Heart right ventricle (tissue), 16 donors: ENCODE results near the gene SPIN4. TPM values are rescaled to one million over a fixed set of nuclear protein-coding genes. Genes with fewer than 3 reads are reported as not detected.
"Not testable (repeated sequence)": the region's sequence is repeated elsewhere in the genome, so short reads cannot be mapped to it uniquely, and the experiment has no call there.

ENCODE experiments used
- ATAC-seq, 8 donors: fragments of 200-7000 bp; cut with Tn5 transposase; one replicate each; pipeline ENCODE4 v1.9.1; 2020; ENCODE audit warnings: mild to moderate bottlenecking in 8 of 8, moderate library complexity in 8 of 8, moderate number of reproducible peaks in 1 of 8
- DNase-seq, 2 donors: peaks; one replicate each; pipeline ENCODE4 v3.0.0-alpha.2; 2020
- H3K27ac ChIP-seq, 10 donors: fragments of 200-600 bp; sonication (generic) in 2 of 10; one replicate each; pipeline versions ENCODE4 v1.5.0 to v1.8.0; 2020 to 2022; ENCODE audit warnings: mild to moderate bottlenecking in 3 of 10
- H3K27me3 ChIP-seq, 7 donors: fragments of 200-600 bp; one replicate each; pipeline ENCODE4 v1.8.0; 2021 to 2022; ENCODE audit warnings: mild to moderate bottlenecking in 2 of 7
- H3K36me3 ChIP-seq, 9 donors: fragments of 200-600 bp; sonication (generic) in 1 of 9; one replicate each; pipeline versions ENCODE4 v1.5.0 to v1.8.0; 2020 to 2022; ENCODE audit warnings: mild to moderate bottlenecking in 2 of 9
- H3K4me1 ChIP-seq, 9 donors: fragments of 200-600 bp; sonication (generic) in 1 of 9; one replicate each; pipeline versions ENCODE4 v1.5.0 to v1.8.0; 2020 to 2022; ENCODE audit warnings: mild to moderate bottlenecking in 4 of 9
- H3K4me3 ChIP-seq, 10 donors: fragments of 200-600 bp; sonication (generic) in 2 of 10; one replicate each; pipeline versions ENCODE4 v1.5.0 to v1.8.0; 2020 to 2022; ENCODE audit warnings: mild to moderate bottlenecking in 7 of 10, moderate library complexity in 2 of 10
- H3K9me3 ChIP-seq, 11 donors: fragments of 200-600 bp in 10 of 11; sonication (generic) in 2 of 11; one replicate each; pipeline versions ENCODE4 v1.5.0 to v1.8.0; 2013 to 2022; ENCODE audit warnings: mild to moderate bottlenecking in 2 of 11, control low read depth in 1 of 11, moderate library complexity in 1 of 11
- WGBS, 2 donors: extraction: QIAGEN DNeasy Blood & Tissue Kit; methylation state at CpG; one replicate each; pipeline ENCODE4 v1.1.7; 2013; ENCODE audit warnings: inconsistent platforms in 1 of 2; 5-methylcytosine and 5-hydroxymethylcytosine counted together
- intact Hi-C, 10 donors: fragments of 100-400 bp; cut with DNase I; formaldehyde crosslinking; loops; one replicate each; pipeline versions ENCODE4 v1.11.1 to v1.14.2; 2022
- long read RNA-seq, 3 donors: library from polyadenylated mRNA; unstranded; transcript quantifications; one replicate each; pipeline ENCODE4 v2.0.0, GENCODE V29; 2020 to 2021
- polyA plus RNA-seq, 2 donors: library from polyadenylated mRNA; stranded (reverse); fragments of 200-250 nt; gene quantifications; one replicate each; pipeline ENCODE4 v1.2.3, GENCODE V29; 2013
- total RNA-seq, 10 donors: library from RNA; stranded (reverse); fragmentation: NEBNext Ultra II Directional in 3 of 10; extraction: Animal tissue kit (Norgen Biotek cat#: 25700) in 3 of 10; gene quantifications; one replicate each; pipeline versions ENCODE4 v1.2.1 to v1.2.4, GENCODE V29; 2021 to 2023
- TF ChIP-seq, protein P1 (sequence below), 9 donors: fragments of 200-600 bp; sonication (generic) in 2 of 9; IDR thresholded peaks; one replicate each; pipeline versions ENCODE4 v1.5.0 to v1.8.0; 2021 to 2022; ENCODE audit warnings: antibody characterized with exemption in 9 of 9, mild to moderate bottlenecking in 5 of 9, moderate library complexity in 1 of 9
- donor health status: Arrhythmogenic right ventricular cardiomyopathy.
- donor health status: ischemic (EF 13 %, LVEDD 7.1; RV severe dilation, severe dysfunction).
- donor health status: healthy with polysubstance abuse.
- donor health status: DM: no; HTN: yes; CAD: no.
- donor health status: DM: no; HTN: no; CAD: no.
- donor health status: ischemic (EF 25% LVEDD 6.9; RV normal size, moderate dysfunction).
- donor health status: ischemic (EF 25% LVEDD 5.7; RV mildly dilated, moderate dysfunction).
- donor health status: healthy.
- donor health status: DM: yes; HTN: yes; CAD: no.
- donor health status: Ischemic cardiomyopathy.
- donor health status: ischemic (EF 35%, LVEDD 5.7; RV mildly dilated, moderate dysfunction).
- donor health status: nonischemic (EF 11% LVEDD 7.7; RV severe dilation, severe dysfunction).
- donor health status: DM: yes; HTN: yes; CAD: no.
- donor health status: PGD.
- donor health status: ischemic (EF 29% LVEDD 5.4; RV normal size, mild dysfunction).
- donor health status: nonischemic (EF 23%, LVEDD 6.1; RV moderate dilation, normal function).

The SPIN4 gene
- total RNA-seq, result 1 to 10 TPM in 3 of 10 donors, under 1 TPM in 7; 0.28 to 1.2 (median 0.80) TPM
- polyA plus RNA-seq, result under 1 TPM; 0.51 to 0.95 TPM
- long read RNA-seq, donor 1, result 0 reads
- long read RNA-seq, donor 2, result 0 reads
- long read RNA-seq, donor 3, result 0 reads

DNA sequence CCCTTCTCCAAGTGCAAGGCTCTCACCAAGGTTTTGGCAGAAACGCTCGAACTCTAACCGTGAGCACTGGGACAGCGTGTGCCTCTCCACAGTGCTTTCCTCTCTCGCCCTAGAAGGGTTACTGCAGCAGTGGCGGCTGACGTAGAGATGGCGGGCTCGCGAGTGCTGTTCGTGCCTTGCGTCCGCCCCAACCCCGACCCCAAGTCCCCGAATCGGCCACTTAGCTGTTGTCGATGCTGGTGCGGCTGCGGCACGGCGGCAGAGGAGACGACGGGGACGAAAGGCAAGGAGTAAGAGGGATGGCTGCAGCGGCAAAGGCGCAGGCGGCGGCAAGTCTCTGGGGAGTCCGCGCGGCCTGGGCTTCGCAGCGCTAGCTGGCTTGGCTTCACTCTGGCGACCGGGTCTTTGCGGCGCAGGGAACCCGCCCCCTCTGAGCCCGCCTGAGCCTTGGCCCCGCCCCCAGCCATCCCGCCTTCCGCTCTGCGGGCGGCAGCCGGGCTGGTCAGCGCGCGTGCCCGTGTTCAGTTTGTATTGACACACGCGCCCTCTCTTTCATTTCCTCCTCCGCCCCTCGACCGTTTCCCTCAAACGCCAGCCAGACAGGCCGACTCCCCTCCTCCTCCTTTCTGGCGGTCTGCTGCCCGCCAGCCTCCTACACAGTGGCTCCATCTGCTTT is at the start of gene SPIN4:
Gene SPIN4 (minus strand): TSS at position 392 of the 676 bp plus-strand sequence. CDS start 513 bp downstream, outside the sequence.
- WGBS, 2 donors, result 0 to 1% methylated on average over 16 to 56 of the region's 58 CpGs
- peak; percentile 97 to 100 (median 99) for ATAC-seq
- Histone ChIP-seq H3K4me1 (peaks cover 0 to 10% (median 0%) of the 10 kb centered on the region in 9 donors), H3K9me3 (peaks cover 0 to 5% (median 0%) of the 10 kb centered on the region in 11 donors), H3K4me3 (peak within 1 kb of the TSS; percentile 48 to 75 (median 66)), H3K36me3 (no peaks in the 10 kb centered on the region), H3K27ac (peak within 1 kb of the TSS in 9 of 10 donors; percentile 5 to 75 (median 65)), H3K27me3 (peaks cover 0 to 6% (median 0%) of the 10 kb centered on the region in 7 donors)
- intact Hi-C loops, result loop anchor here in 3 of 10 donors (5.0 kb wide), 3 partner anchors 161 to 411 kb away; no protein-coding TSS in a partner anchor
- DNase-seq, result peak; percentile 81 to 88
- TF ChIP-seq, protein P1, sequence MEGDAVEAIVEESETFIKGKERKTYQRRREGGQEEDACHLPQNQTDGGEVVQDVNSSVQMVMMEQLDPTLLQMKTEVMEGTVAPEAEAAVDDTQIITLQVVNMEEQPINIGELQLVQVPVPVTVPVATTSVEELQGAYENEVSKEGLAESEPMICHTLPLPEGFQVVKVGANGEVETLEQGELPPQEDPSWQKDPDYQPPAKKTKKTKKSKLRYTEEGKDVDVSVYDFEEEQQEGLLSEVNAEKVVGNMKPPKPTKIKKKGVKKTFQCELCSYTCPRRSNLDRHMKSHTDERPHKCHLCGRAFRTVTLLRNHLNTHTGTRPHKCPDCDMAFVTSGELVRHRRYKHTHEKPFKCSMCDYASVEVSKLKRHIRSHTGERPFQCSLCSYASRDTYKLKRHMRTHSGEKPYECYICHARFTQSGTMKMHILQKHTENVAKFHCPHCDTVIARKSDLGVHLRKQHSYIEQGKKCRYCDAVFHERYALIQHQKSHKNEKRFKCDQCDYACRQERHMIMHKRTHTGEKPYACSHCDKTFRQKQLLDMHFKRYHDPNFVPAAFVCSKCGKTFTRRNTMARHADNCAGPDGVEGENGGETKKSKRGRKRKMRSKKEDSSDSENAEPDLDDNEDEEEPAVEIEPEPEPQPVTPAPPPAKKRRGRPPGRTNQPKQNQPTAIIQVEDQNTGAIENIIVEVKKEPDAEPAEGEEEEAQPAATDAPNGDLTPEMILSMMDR (IDR thresholded peaks at IDR 0.05), result no peak

DNA sequence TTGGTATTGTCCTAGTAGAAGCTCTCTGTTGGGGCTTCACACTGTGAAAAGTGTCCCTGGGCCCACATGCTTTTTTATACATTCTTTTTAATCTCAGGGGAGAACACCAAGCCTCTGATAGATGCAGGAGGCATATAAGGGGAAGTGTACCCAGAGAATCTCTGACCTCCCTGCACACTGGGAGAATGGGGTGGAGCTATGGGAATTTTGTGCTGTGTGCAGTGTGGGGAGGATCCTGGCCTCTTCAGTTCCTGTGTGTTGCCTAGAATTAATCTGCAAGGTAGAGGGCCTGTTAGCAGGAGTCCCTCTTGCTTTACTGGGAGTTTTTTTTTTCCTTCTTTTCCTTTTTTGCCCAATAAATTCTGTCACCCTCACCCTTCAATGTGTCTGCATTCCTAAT is 49.2 kb upstream of the SPIN4 start:
- Histone ChIP-seq H3K9me3 (peaks cover 0 to 8% (median 0%) of the 10 kb centered on the region in 11 donors), H3K27ac (no peak overlapping the region), H3K27me3 (peaks cover 0 to 7% (median 0%) of the 10 kb centered on the region in 7 donors), H3K4me1 (no peaks in the 10 kb centered on the region), H3K36me3 (no peaks in the 10 kb centered on the region), H3K4me3 (no peak overlapping the region)
- ATAC-seq (no peak), DNase-seq (no peak)
- intact Hi-C loops, result no loop called here
- TF ChIP-seq, protein P1 (IDR thresholded peaks at IDR 0.05), result no peak

DNA sequence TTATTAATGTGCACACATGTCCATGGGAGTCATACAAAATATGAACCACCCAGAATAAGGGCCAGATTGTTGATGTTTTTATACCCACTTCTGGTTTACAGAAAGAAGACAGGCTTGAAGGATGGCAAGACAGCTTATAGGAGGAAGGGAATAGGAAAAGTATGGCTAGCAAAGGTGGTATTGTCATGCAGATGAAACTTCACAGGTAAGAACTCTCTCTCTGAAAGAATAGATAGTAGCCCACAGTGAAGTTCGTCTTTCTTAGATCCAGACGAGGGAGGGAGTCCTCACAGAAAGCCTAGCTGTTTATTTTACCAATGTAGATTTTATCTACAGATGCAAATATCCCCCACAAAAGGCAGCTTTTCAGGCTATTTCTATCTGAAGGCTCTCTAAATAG is 43.7 kb upstream of the SPIN4 start:
- DNase-seq (no peak), ATAC-seq (no peak)
- Histone ChIP-seq H3K36me3 (no peaks in the 10 kb centered on the region), H3K9me3 (peaks cover 0 to 4% (median 0%) of the 10 kb centered on the region in 11 donors), H3K4me3 (no peak overlapping the region), H3K27me3 (peaks cover 0 to 7% (median 0%) of the 10 kb centered on the region in 7 donors), H3K4me1 (no peaks in the 10 kb centered on the region), H3K27ac (no peak overlapping the region)
- TF ChIP-seq, protein P1 (IDR thresholded peaks at IDR 0.05), result no peak
- 69 to 78% methylated on average over 2 of the region's 2 CpGs for WGBS, 2 donors
- intact Hi-C loops, result no loop called here

DNA sequence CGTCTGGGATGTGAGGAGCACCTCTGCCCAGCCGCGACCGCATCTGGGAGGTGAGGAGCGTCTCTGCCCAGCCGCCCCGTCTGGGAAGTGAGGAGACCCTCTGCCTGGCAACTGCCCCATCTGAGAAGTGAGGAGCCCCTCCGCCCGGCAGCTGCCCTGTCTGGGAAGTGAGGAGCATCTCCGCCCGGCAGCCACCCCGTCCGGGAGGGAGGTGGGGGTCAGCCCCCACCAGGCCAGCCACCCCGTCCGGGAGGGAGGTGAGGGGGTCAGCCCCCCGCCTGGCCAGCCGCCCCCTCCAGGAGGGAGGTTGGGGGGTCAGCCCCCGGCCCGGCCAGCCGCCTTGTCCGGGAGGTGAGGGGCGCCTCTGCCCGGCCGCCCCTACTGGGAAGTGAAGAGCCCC is 42.0 kb upstream of the SPIN4 start:
- H3K36me3 ChIP-seq, H3K4me1 ChIP-seq, H3K4me3 ChIP-seq, ATAC-seq, H3K9me3 ChIP-seq, H3K27me3 ChIP-seq, intact Hi-C loops, H3K27ac ChIP-seq, DNase-seq: not testable (repeated sequence)
- 98 to 100% methylated on average over 6 to 24 of the region's 24 CpGs for WGBS, 2 donors

DNA sequence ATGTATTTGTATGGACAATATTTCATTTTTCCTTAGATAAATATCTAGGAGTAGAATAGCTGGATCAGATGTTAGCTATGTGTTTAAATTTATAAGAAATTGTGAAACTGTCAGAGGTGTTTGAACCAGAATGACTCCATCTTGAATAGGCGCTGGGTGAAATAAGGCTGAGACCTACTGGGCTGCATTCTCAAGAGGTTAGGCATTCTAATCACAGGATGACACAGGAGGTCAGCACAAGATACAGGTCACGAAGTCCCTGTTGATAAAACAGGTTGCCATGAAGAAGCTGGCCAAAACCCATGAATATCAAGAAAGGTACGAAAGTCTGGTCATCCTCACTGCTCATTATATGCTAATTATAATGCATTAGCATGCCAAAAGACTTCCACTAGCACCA is 36.3 kb upstream of the SPIN4 start:
- no peaks in the 10 kb centered on the region for H3K4me1 ChIP-seq
- no peak for DNase-seq
- H3K27me3 ChIP-seq, result peaks cover 0 to 6% (median 0%) of the 10 kb centered on the region in 7 donors
- TF ChIP-seq, protein P1 (IDR thresholded peaks at IDR 0.05), result no peak
- intact Hi-C loops, result no loop called here
- ATAC-seq, result no peak
- H3K27ac ChIP-seq, result no peak overlapping the region
- no peaks in the 10 kb centered on the region for H3K9me3 ChIP-seq
- no peak overlapping the region for H3K4me3 ChIP-seq
- H3K36me3 ChIP-seq, result no peaks in the 10 kb centered on the region
- 90 to 91% methylated on average over 3 of the region's 3 CpGs for WGBS, 2 donors

DNA sequence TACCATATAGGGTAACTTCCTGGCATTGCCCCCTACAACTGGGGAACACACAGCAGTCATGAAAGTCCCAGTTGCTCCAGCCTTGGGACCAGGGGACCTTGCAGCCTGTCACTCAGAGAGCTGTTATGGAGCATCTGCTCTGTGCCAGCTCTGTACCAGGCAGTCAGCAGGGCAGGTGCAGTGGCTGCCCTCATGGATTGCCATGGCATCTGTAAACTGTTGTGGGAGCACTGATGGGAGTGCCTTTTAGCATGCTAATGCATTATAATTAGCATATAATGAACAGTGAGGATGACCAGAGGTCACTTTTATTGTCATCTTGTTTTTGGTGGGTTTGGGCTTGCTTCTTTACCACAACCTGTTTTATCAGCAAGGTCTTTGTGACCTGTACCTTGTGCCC is 33.1 kb upstream of the SPIN4 start:
- H3K4me3 ChIP-seq, H3K9me3 ChIP-seq, H3K4me1 ChIP-seq, H3K27ac ChIP-seq, H3K36me3 ChIP-seq, DNase-seq, ATAC-seq, intact Hi-C loops: not testable (repeated sequence)
- H3K27me3 ChIP-seq, result peaks cover 0 to 11% (median 0%) of the 10 kb centered on the region in 7 donors

DNA sequence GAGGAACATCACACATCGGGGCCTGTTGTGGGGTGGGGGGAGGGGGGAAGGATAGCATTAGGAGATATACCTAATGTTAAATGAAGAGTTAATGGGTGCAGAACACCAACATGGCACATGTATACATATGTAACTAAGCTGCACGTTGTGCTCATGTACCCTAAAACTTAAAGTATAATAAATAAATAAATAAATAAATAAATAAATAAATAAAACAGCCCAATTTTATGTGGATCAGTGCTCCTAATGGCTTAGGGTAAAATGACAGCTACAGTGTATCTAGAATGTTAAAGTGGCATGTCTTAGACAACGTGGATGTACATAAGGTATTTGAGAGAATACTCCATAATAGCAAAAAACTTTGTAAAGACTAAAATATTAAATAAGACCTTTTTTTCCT is 21.9 kb upstream of the SPIN4 start:
- WGBS, 2 donors, result 97% methylated on average over 3 of the region's 3 CpGs
- intact Hi-C loops, result not testable (repeated sequence)

More for the DNA sequence above, 21.9 kb upstream of the SPIN4 start:
- not testable (repeated sequence) for H3K27me3 ChIP-seq, H3K4me1 ChIP-seq, ATAC-seq, H3K4me3 ChIP-seq, H3K27ac ChIP-seq, DNase-seq, H3K36me3 ChIP-seq
- peaks cover 0 to 15% (median 0%) of the 10 kb centered on the region in 11 donors for H3K9me3 ChIP-seq
